Loucy (cell line): Measurements from ENCODE around the gene ZIM2.

Experiments used
- H2AFZ ChIP-seq: fragments of 200-600 bp; sonication (generic); 2 replicates; pipeline ENCODE4 v1.6.0; 2016; ENCODE audit warnings: antibody characterized with exemption, mild to moderate bottlenecking, low read length, moderate library complexity
- H3F3A ChIP-seq: fragments of 200-600 bp; 2 replicates; pipeline ENCODE4 v1.6.0; 2016; ENCODE audit warnings: antibody characterized with exemption, low read depth, mild to moderate bottlenecking
- H3K27me3 ChIP-seq: fragments of 200-600 bp; sonication (generic); 2 replicates; pipeline ENCODE4 v1.6.1; 2014; ENCODE audit warnings: low read length, mild to moderate bottlenecking; ENCODE audit not compliant: insufficient read depth, poor library complexity, severe bottlenecking
- H3K36me3 ChIP-seq: fragments of 200-600 bp; sonication (generic); 2 replicates; pipeline ENCODE4 v1.6.1; 2016; ENCODE audit warnings: low read length; ENCODE audit not compliant: insufficient read depth
- H3K4me1 ChIP-seq: fragments of 200-600 bp; sonication (generic); 2 replicates; pipeline ENCODE4 v1.5.1; 2014; ENCODE audit warnings: low read length, mild to moderate bottlenecking; ENCODE audit not compliant: insufficient read depth, poor library complexity, severe bottlenecking
- H3K4me2 ChIP-seq: fragments of 200-600 bp; sonication (generic); 2 replicates; pipeline ENCODE4 v1.6.0; 2014; ENCODE audit warnings: antibody characterized with exemption, low read length, low read depth, mild to moderate bottlenecking; ENCODE audit not compliant: poor library complexity, severe bottlenecking
- H3K4me3 ChIP-seq: fragments of 200-600 bp; sonication (generic); 2 replicates; pipeline ENCODE4 v1.5.1; 2014; ENCODE audit warnings: low read length, mild to moderate bottlenecking, mixed read lengths; ENCODE audit not compliant: poor library complexity, severe bottlenecking
- H3K79me2 ChIP-seq: fragments of 200-600 bp; sonication (generic); 2 replicates; pipeline ENCODE4 v1.6.1; 2014; ENCODE audit warnings: low read length; ENCODE audit not compliant: insufficient read depth
- H3K9ac ChIP-seq: fragments of 200-600 bp; sonication (generic); 2 replicates; pipeline ENCODE4 v1.6.0; 2014; ENCODE audit warnings: mild to moderate bottlenecking, low read depth, low read length, moderate library complexity; ENCODE audit not compliant: poor library complexity, severe bottlenecking
- H3K9me2 ChIP-seq: fragments of 200-600 bp; sonication (generic); replicated peaks from 2 replicates; pipeline ENCODE4 v1.6.1; 2016; ENCODE audit warnings: low read depth, low read length, mixed read lengths
- H3K9me3 ChIP-seq: fragments of 200-600 bp; sonication (generic); 2 replicates; pipeline ENCODE4 v1.6.1; 2014; ENCODE audit warnings: mild to moderate bottlenecking, antibody characterized with exemption, low read length, low read depth; ENCODE audit not compliant: insufficient read depth
- H4K20me1 ChIP-seq: fragments of 200-600 bp; sonication (generic); 2 replicates; pipeline ENCODE4 v1.6.0; 2014; ENCODE audit warnings: antibody characterized with exemption, low read length, mild to moderate bottlenecking; ENCODE audit not compliant: insufficient read depth, poor library complexity, severe bottlenecking
- CTCF ChIP-seq: fragments of 200-600 bp; sonication (generic); conservative IDR thresholded peaks from 2 replicates; pipeline ENCODE4 v1.5.1; 2014; ENCODE audit warnings: mild to moderate bottlenecking, antibody characterized with exemption, low read length
- EZH2phosphoT487 ChIP-seq: fragments of 200-600 bp; IDR thresholded peaks from 2 replicates; pipeline ENCODE4 v1.6.1; 2018; ENCODE audit warnings: antibody characterized with exemption, mild to moderate bottlenecking, moderate library complexity, borderline replicate concordance

ZIM2 gene

DNA sequence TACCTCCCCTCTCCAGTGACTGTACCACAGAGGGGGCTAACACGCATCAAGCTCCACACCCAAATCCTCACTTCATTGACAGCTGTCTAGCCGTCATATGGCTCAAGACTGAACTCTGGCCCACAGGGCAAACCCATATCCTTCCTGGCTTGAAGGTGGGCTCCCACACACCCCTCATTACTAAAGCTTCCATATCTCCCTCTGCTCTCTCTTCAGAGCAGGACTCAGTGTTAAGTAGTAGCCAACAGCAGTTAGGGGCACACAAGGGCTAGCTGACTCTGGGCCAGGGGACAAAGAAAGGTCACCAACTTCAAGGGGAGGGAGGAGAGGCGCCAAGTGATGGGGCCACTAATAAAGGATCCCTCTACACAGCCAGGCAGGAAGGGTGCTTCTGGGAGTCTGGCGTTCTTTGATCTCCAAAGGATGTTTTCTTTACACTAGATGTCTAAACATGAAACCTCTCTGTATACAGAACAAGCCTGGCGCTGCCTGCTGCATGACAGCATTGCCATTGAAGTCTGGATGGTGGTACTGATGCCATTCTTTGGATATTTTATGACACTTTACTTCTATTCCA lies 8.1 kb downstream of the ZIM2 start:
- Histone ChIP-seq H3K4me2 (no peak overlapping the region), H3K4me1 (no peaks in the 10 kb centered on the region), H4K20me1 (no peaks in the 10 kb centered on the region), H3K9me2 (no peaks in the 10 kb centered on the region), H3K36me3 (no peaks in the 10 kb centered on the region), H3K4me3 (no peak overlapping the region), H3K27me3 (no peaks in the 10 kb centered on the region), H3F3A (no peaks in the 10 kb centered on the region), H3K9ac (no peak overlapping the region), H2AFZ (no peak overlapping the region), H3K79me2 (no peaks in the 10 kb centered on the region), H3K9me3 (peaks cover 9% of the 10 kb centered on the region; the same call in 1 of the 2 replicates)
- TF ChIP-seq EZH2phosphoT487: no peak
- no peak for TF ChIP-seq CTCF

GRCh38 chr19:56831255-56831654 lies 9.3 kb downstream of the ZIM2 start:
- H4K20me1 ChIP-seq: no peaks in the 10 kb centered on the region
- no peak overlapping the region for H3K4me2 ChIP-seq
- no peaks in the 10 kb centered on the region for H3K9me2 ChIP-seq
- no peak overlapping the region for H2AFZ ChIP-seq
- no peaks in the 10 kb centered on the region for H3K27me3 ChIP-seq
- no peak overlapping the region for H3K9ac ChIP-seq
- no peaks in the 10 kb centered on the region for H3K4me1 ChIP-seq
- H3K9me3 ChIP-seq: peaks cover 7% of the 10 kb centered on the region; the same call in 1 of the 2 replicates
- H3F3A ChIP-seq: no peaks in the 10 kb centered on the region
- H3K36me3 ChIP-seq: no peaks in the 10 kb centered on the region
- H3K4me3 ChIP-seq: no peak overlapping the region
- no peak for TF ChIP-seq CTCF
- no peak for TF ChIP-seq EZH2phosphoT487
- H3K79me2 ChIP-seq: no peaks in the 10 kb centered on the region

- Histone ChIP-seq H3K27me3 (no peaks in the 10 kb centered on the region), H3K36me3 (no peaks in the 10 kb centered on the region), H3K79me2 (no peaks in the 10 kb centered on the region), H3K9me2 (no peaks in the 10 kb centered on the region), H3F3A (no peaks in the 10 kb centered on the region), H3K9me3 (peaks cover 7% of the 10 kb centered on the region; the same call in 1 of the 2 replicates), H3K4me1 (no peaks in the 10 kb centered on the region), H3K4me3 (no peak overlapping the region), H3K4me2 (no peak overlapping the region), H4K20me1 (no peaks in the 10 kb centered on the region), H3K9ac (no peak overlapping the region), H2AFZ (no peak overlapping the region)
- TF ChIP-seq EZH2phosphoT487: no peak
- TF ChIP-seq CTCF: no peak
Measured at GRCh38 chr19:56829596-56829995, 10.9 kb downstream of the ZIM2 start.
